Measurements from ENCODE around the gene HAO2.

DNA sequence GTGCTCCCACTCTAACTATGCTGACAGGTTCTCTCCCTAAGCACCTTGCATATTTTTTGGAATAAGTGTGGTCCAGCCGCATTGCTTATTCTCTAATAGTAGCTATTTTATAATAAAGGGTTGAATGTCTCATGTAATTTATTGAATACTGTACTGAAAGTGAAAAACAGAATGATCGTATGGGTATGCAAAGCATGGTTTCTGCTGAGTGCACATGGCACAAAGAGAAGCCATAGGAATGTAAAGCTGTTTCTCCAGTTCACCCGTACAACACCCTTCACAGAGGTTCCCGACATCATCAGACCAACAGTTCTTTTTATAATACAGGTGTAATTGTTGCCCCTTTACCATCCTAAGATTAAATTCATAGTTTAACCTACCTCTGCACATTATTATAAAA, 8.9 kb upstream of the HAO2 start:
- TF ChIP-seq, protein P1, sequence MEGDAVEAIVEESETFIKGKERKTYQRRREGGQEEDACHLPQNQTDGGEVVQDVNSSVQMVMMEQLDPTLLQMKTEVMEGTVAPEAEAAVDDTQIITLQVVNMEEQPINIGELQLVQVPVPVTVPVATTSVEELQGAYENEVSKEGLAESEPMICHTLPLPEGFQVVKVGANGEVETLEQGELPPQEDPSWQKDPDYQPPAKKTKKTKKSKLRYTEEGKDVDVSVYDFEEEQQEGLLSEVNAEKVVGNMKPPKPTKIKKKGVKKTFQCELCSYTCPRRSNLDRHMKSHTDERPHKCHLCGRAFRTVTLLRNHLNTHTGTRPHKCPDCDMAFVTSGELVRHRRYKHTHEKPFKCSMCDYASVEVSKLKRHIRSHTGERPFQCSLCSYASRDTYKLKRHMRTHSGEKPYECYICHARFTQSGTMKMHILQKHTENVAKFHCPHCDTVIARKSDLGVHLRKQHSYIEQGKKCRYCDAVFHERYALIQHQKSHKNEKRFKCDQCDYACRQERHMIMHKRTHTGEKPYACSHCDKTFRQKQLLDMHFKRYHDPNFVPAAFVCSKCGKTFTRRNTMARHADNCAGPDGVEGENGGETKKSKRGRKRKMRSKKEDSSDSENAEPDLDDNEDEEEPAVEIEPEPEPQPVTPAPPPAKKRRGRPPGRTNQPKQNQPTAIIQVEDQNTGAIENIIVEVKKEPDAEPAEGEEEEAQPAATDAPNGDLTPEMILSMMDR (IDR thresholded peaks at IDR 0.05): no peak
- TF ChIP-seq ZFX (IDR thresholded peaks at IDR 0.05; ENCODE audit: borderline replicate concordance): no peak

Measured in 22Rv1 (cell line).